OCI-LY3 (cell line): Measurements from ENCODE around the gene SCO2.

ENCODE experiments used
- H2AFZ ChIP-seq: fragments of 200-600, 300-600 bp; shearing (Covaris generic); 2 replicates; pipeline ENCODE4 v1.6.0; 2014; ENCODE audit warnings: antibody characterized with exemption, low read depth, low read length
- H3K27ac ChIP-seq: fragments of 200-600, 300-600 bp; sonication (generic); 2 replicates; pipeline ENCODE4 v1.5.1; 2014; ENCODE audit warnings: mild to moderate bottlenecking, low read length, moderate library complexity, mixed read lengths
- H3K27me3 ChIP-seq: fragments of 200-600, 300-600 bp; sonication (generic); 2 replicates; pipeline ENCODE4 v1.6.1; 2014; ENCODE audit warnings: low read depth, low read length, mixed read lengths
- H3K36me3 ChIP-seq: fragments of 200-600, 300-600 bp; sonication (generic); replicated peaks from 2 replicates; pipeline ENCODE3; 2014; ENCODE audit warnings: low read depth, low read length, mixed read lengths
- H3K4me1 ChIP-seq: fragments of 300-600, 200-600 bp; sonication (generic); 2 replicates; pipeline ENCODE4 v1.6.1; 2014; ENCODE audit warnings: low read length, mixed read lengths
- H3K4me2 ChIP-seq: fragments of 200-600, 300-600 bp; sonication (generic); 2 replicates; pipeline ENCODE4 v1.6.1; 2014; ENCODE audit warnings: low read length, mixed read lengths
- H3K4me3 ChIP-seq: fragments of 300-600, 200-600 bp; sonication (generic); 2 replicates; pipeline ENCODE4 v1.5.1; 2014; ENCODE audit warnings: antibody characterized with exemption, mild to moderate bottlenecking, low read length, moderate library complexity
- H3K79me2 ChIP-seq: fragments of 300-600, 200-600 bp; shearing (Covaris generic); 2 replicates; pipeline ENCODE4 v1.6.1; 2014; ENCODE audit warnings: mild to moderate bottlenecking, low read length, mixed read lengths
- H3K9ac ChIP-seq: fragments of 300-600, 200-600 bp; shearing (Covaris generic); 2 replicates; pipeline ENCODE4 v1.6.0; 2014; ENCODE audit warnings: mild to moderate bottlenecking, low read length, moderate library complexity
- H3K9me3 ChIP-seq: fragments of 200-600, 300-600 bp; shearing (Covaris generic); 2 replicates; pipeline ENCODE4 v1.6.1; 2014; ENCODE audit warnings: low read length, mixed read lengths; ENCODE audit not compliant: insufficient read depth
- H4K20me1 ChIP-seq: fragments of 200-600, 300-600 bp; sonication (generic); 2 replicates; pipeline ENCODE4 v1.6.1; 2016; ENCODE audit warnings: low read length, mixed read lengths; ENCODE audit not compliant: insufficient read depth
- EZH2phosphoT487 ChIP-seq: fragments of 200-600 bp; shearing (Covaris generic); IDR thresholded peaks from 2 replicates; pipeline ENCODE4 v1.6.1; 2018; ENCODE audit warnings: antibody characterized with exemption, mixed run types, low read depth
- TF ChIP-seq, protein P1 (sequence below): fragments of 200-600, 300-600 bp; sonication (generic); IDR thresholded peaks from 2 replicates; pipeline ENCODE4 v1.5.1; 2014; ENCODE audit warnings: antibody characterized with exemption, low read length, low read depth

The SCO2 gene

GRCh38 chr22:50503475-50504145 lies 21.8 kb downstream of the SCO2 start:
- no peaks in the 10 kb centered on the region for H3K36me3 ChIP-seq
- no peak overlapping the region for H3K4me2 ChIP-seq
- H3K27ac ChIP-seq, result no peak overlapping the region
- 0 out of 2 replicates have a peak, but pooled peaks cover under 1% of the 10 kb centered on the region for H4K20me1 ChIP-seq
- H2AFZ ChIP-seq, result no peak overlapping the region
- H3K27me3 ChIP-seq, result no peaks in the 10 kb centered on the region
- no peaks in the 10 kb centered on the region for H3K9me3 ChIP-seq
- peaks cover 16% of the 10 kb centered on the region for H3K79me2 ChIP-seq
- H3K4me3 ChIP-seq, result no peak overlapping the region
- H3K9ac ChIP-seq, result no peak overlapping the region
- peaks cover 5% of the 10 kb centered on the region; the same call in 1 of the 2 replicates for H3K4me1 ChIP-seq
- TF ChIP-seq, protein P1, sequence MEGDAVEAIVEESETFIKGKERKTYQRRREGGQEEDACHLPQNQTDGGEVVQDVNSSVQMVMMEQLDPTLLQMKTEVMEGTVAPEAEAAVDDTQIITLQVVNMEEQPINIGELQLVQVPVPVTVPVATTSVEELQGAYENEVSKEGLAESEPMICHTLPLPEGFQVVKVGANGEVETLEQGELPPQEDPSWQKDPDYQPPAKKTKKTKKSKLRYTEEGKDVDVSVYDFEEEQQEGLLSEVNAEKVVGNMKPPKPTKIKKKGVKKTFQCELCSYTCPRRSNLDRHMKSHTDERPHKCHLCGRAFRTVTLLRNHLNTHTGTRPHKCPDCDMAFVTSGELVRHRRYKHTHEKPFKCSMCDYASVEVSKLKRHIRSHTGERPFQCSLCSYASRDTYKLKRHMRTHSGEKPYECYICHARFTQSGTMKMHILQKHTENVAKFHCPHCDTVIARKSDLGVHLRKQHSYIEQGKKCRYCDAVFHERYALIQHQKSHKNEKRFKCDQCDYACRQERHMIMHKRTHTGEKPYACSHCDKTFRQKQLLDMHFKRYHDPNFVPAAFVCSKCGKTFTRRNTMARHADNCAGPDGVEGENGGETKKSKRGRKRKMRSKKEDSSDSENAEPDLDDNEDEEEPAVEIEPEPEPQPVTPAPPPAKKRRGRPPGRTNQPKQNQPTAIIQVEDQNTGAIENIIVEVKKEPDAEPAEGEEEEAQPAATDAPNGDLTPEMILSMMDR, result 0 out of 2 replicates have a peak, but pooled peaks have one; percentile 7
- TF ChIP-seq EZH2phosphoT487, result no peak

GRCh38 chr22:50502628-50503474 lies 22.5 kb downstream of the SCO2 start:
- Histone ChIP-seq H3K9me3 (no peaks in the 10 kb centered on the region), H3K36me3 (no peaks in the 10 kb centered on the region), H3K27me3 (no peaks in the 10 kb centered on the region), H3K9ac (no peak overlapping the region), H3K4me1 (peaks cover 5% of the 10 kb centered on the region; the same call in 1 of the 2 replicates), H2AFZ (no peak overlapping the region), H3K4me3 (no peak overlapping the region), H3K79me2 (peaks cover 13% of the 10 kb centered on the region), H3K27ac (no peak overlapping the region), H4K20me1 (no peaks in the 10 kb centered on the region), H3K4me2 (no peak overlapping the region)
- no peak for TF ChIP-seq EZH2phosphoT487
- TF ChIP-seq, protein P1, result no peak

DNA sequence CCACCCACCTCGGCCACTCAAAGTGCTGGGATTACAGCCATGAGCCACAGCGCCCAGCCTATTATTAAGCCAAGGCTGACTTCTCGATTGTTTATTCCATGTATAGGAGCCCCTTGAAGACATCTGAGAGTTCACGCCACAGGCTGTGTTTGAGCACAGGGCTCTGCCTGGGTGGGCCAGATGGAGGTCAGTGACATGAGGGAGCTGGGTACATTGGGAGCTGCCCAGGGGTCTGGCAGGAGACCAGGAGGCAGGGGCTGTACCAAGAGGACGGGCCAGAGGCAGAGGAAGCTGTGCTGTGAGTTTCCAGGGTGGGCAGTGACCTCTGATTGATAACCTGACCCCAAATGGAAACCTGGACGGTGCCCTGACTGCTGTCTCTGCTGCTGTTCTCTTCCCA lies 23.3 kb downstream of the SCO2 start:
- Histone ChIP-seq H3K36me3 (no peaks in the 10 kb centered on the region), H3K4me3 (no peak overlapping the region), H3K9ac (no peak overlapping the region), H3K27me3 (no peaks in the 10 kb centered on the region), H3K27ac (no peak overlapping the region), H3K79me2 (peaks cover 10% of the 10 kb centered on the region), H2AFZ (no peak overlapping the region), H3K4me1 (peaks cover 5% of the 10 kb centered on the region; the same call in 1 of the 2 replicates), H3K4me2 (no peak overlapping the region), H4K20me1 (no peaks in the 10 kb centered on the region), H3K9me3 (no peaks in the 10 kb centered on the region)
- TF ChIP-seq, protein P1, result no peak
- no peak for TF ChIP-seq EZH2phosphoT487

- Histone ChIP-seq H3K9me3 (no peaks in the 10 kb centered on the region), H3K27ac (no peak overlapping the region), H3K9ac (no peak overlapping the region), H4K20me1 (no peaks in the 10 kb centered on the region), H2AFZ (no peak overlapping the region), H3K36me3 (no peaks in the 10 kb centered on the region), H3K4me1 (no peaks in the 10 kb centered on the region), H3K4me3 (no peak overlapping the region), H3K27me3 (no peaks in the 10 kb centered on the region), H3K4me2 (no peak overlapping the region), H3K79me2 (no peaks in the 10 kb centered on the region)
- no peak for TF ChIP-seq EZH2phosphoT487
- TF ChIP-seq, protein P1, result no peak
Measured at GRCh38 chr22:50500452-50500851, 24.9 kb downstream of the SCO2 start.
